GM18873 (cell line): Measurements from ENCODE around the gene PHYKPL.
"Not testable (repeated sequence)": the region's sequence is repeated elsewhere in the genome, so short reads cannot be mapped to it uniquely, and the experiment has no call there.

Experiments
- ATAC-seq: cut with Tn5 transposase; IDR thresholded peaks from one replicate; pipeline ENCODE4 v1.9.1; 2021; ENCODE audit warnings: mild to moderate bottlenecking, moderate library complexity, moderate number of reproducible peaks; ENCODE audit not compliant: unreplicated experiment, low FRiP score

PHYKPL gene

GRCh38 chr5:178209334-178210072, 23.1 kb downstream of the PHYKPL start:
- ATAC-seq: no peak

GRCh38 chr5:178208540-178209227, 23.9 kb downstream of the PHYKPL start:
- no peak for ATAC-seq

- ATAC-seq: no peak
These were observed 24.7 kb downstream of the PHYKPL start for GRCh38 chr5:178207917-178208280.

GRCh38 chr5:178207183-178207916, 25.3 kb downstream of the PHYKPL start:
- ATAC-seq: no peak

- no peak for ATAC-seq
These were observed 26.2 kb downstream of the PHYKPL start for GRCh38 chr5:178206166-178207101.

- no peak for ATAC-seq
These were observed 26.9 kb downstream of the PHYKPL start for GRCh38 chr5:178205749-178206047.

GRCh38 chr5:178204935-178205748, 27.5 kb downstream of the PHYKPL start:
- peak; percentile 15 for ATAC-seq

GRCh38 chr5:178204182-178204934, 28.2 kb downstream of the PHYKPL start, which contains the start of gene HNRNPAB:
TSS of gene HNRNPAB (plus strand) at chr5:178204533. CDS start at chr5:178204838, 305 bp downstream.
- peak; percentile 89 for ATAC-seq

GRCh38 chr5:178203670-178204181, 28.9 kb downstream of the PHYKPL start:
- no peak for ATAC-seq

- ATAC-seq: no peak
These were observed 30.1 kb downstream of the PHYKPL start for GRCh38 chr5:178202541-178202940.

- no peak for ATAC-seq
These were observed 30.7 kb downstream of the PHYKPL start for GRCh38 chr5:178201927-178202235.

- no peak for ATAC-seq
These were observed 31.2 kb downstream of the PHYKPL start for GRCh38 chr5:178201221-178201926.

GRCh38 chr5:178199581-178200434, 32.8 kb downstream of the PHYKPL start:
- no peak for ATAC-seq

GRCh38 chr5:178198706-178199105, 33.9 kb downstream of the PHYKPL start:
- ATAC-seq: no peak

GRCh38 chr5:178198151-178198550, 34.5 kb downstream of the PHYKPL start:
- not testable (repeated sequence) for ATAC-seq

GRCh38 chr5:178196986-178197385, 35.6 kb downstream of the PHYKPL start:
- no peak for ATAC-seq

GRCh38 chr5:178196281-178196812, 36.3 kb downstream of the PHYKPL start:
- no peak for ATAC-seq
